ENCODE results near the gene JAG2. TPM values are rescaled to one million over a fixed set of nuclear protein-coding genes. Genes with fewer than 3 reads are reported as not detected.

The JAG2 gene
- 0.30 and 0.50 TPM in 2 replicates for total RNA-seq

DNA sequence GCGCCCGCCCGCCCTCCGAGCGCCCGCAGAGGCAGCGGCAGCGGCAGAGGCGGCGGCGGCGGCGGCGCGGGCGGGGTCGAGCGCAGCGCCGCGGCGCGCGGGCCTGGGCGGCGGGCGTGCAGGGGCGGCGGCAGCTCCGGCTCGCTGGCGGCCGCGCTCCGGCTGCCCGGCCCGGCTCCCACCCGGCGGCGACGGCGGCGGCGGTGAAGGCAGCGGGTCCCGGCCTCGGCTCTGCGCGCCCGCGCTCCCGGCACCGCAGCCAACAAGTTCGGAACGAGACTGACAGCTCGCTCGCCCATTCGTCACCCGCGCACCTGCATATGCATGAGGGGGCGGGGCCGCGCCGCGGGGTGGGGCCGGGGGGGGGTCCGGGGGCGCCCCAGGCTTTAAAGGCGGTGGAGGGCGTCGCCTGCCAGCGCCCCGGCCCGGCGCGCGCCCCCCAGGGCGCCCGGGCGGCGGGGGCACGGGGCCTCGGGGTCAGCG lies at the start of gene JAG2:
Gene JAG2 (minus strand): TSS at position 281 of the 483 bp plus-strand sequence. CDS start 356 bp downstream, outside the sequence.

GRCh38 chr14:105180592-105181548 lies 12.3 kb upstream of the JAG2 start, which contains the start of gene NUDT14:
Gene NUDT14 (minus strand): TSS chr14:105181312. CDS start chr14:105181209, 103 bp downstream.

Other genes with a start within 250 kb of the JAG2 start
- not detected in 2 replicates for gene PLD4, start 243.9 kb downstream of the JAG2 start, total RNA-seq
- 10.6 and 10.9 TPM in 2 replicates for gene AHNAK2, start 190.4 kb downstream of the JAG2 start, total RNA-seq
- 4.5 and 6.4 TPM in 2 replicates for gene CLBA1, start 183.0 kb downstream of the JAG2 start, total RNA-seq
- 38.5 and 38.7 TPM in 2 replicates for gene CDCA4, start 147.7 kb downstream of the JAG2 start, total RNA-seq
- not detected in 2 replicates for gene GPR132, start 103.3 kb downstream of the JAG2 start, total RNA-seq
- 6.1 and 6.7 TPM in 2 replicates for gene NUDT14, start 12.5 kb upstream of the JAG2 start, total RNA-seq
- gene BTBD6, start 79.8 kb upstream of the JAG2 start, total RNA-seq, result 56.2 and 63.7 TPM in 2 replicates
- 26.8 and 27.2 TPM in 2 replicates for gene BRF1, start 132.2 kb upstream of the JAG2 start, total RNA-seq
- 40.3 and 40.5 TPM in 2 replicates for gene PACS2, start 146.0 kb upstream of the JAG2 start, total RNA-seq
- under 0.01 TPM in 1 of 2 replicates, not detected in the other for gene TEX22, start 229.8 kb upstream of the JAG2 start, total RNA-seq

Measured in bronchus fibroblast of lung (primary cell).